ENCODE data around the gene CDKAL1. TPM values are rescaled to one million over a fixed set of nuclear protein-coding genes. Genes with fewer than 3 reads are reported as not detected.

Gene CDKAL1
- total RNA-seq, 1 donor, result 26.8 TPM

GRCh38 chr6:21147995-21148394 lies 613.7 kb downstream of the CDKAL1 start:
- DNase-seq (ENCODE audit: low read depth), result no peak
- no peak overlapping the region for H3K4me3 ChIP-seq (ENCODE audit: low read depth, low read length)
- no peak for TF ChIP-seq CTCF (IDR thresholded peaks at IDR 0.05; ENCODE audit: insufficient read depth, low read depth, low read length)

- DNase-seq (ENCODE audit: low read depth), result peak; percentile 67
- no peak for TF ChIP-seq CTCF (IDR thresholded peaks at IDR 0.05; ENCODE audit: insufficient read depth, low read depth, low read length)
- H3K4me3 ChIP-seq (ENCODE audit: low read depth, low read length), result no peak overlapping the region
Observed at GRCh38 chr6:21149470-21149869, 615.2 kb downstream of the CDKAL1 start.

GRCh38 chr6:21150667-21151066 lies 616.4 kb downstream of the CDKAL1 start:
- TF ChIP-seq CTCF (IDR thresholded peaks at IDR 0.05; ENCODE audit: insufficient read depth, low read depth, low read length), result no peak
- DNase-seq (ENCODE audit: low read depth), result no peak
- H3K4me3 ChIP-seq (ENCODE audit: low read depth, low read length), result no peak overlapping the region

- DNase-seq (ENCODE audit: low read depth), result no peak
Observed at GRCh38 chr6:21151119-21151518, 616.9 kb downstream of the CDKAL1 start.

GRCh38 chr6:21151530-21151929 lies 617.3 kb downstream of the CDKAL1 start:
- H3K4me3 ChIP-seq (ENCODE audit: low read depth, low read length), result no peak overlapping the region
- DNase-seq (ENCODE audit: low read depth), result no peak
- no peak for TF ChIP-seq CTCF (IDR thresholded peaks at IDR 0.05; ENCODE audit: insufficient read depth, low read depth, low read length)

More at GRCh38 chr6:21151119-21151518, 616.9 kb downstream of the CDKAL1 start:
- no peak for TF ChIP-seq CTCF (IDR thresholded peaks at IDR 0.05; ENCODE audit: insufficient read depth, low read depth, low read length)
- H3K4me3 ChIP-seq (ENCODE audit: low read depth, low read length), result no peak overlapping the region

GRCh38 chr6:21157186-21157929 lies 623.1 kb downstream of the CDKAL1 start:
- no peak for TF ChIP-seq CTCF (IDR thresholded peaks at IDR 0.05; ENCODE audit: insufficient read depth, low read depth, low read length)
- no peak for DNase-seq (ENCODE audit: low read depth)
- H3K4me3 ChIP-seq (ENCODE audit: low read depth, low read length), result no peak overlapping the region

GRCh38 chr6:21158149-21158548 lies 623.9 kb downstream of the CDKAL1 start:
- H3K4me3 ChIP-seq (ENCODE audit: low read depth, low read length), result no peak overlapping the region
- no peak for TF ChIP-seq CTCF (IDR thresholded peaks at IDR 0.05; ENCODE audit: insufficient read depth, low read depth, low read length)
- peak; percentile 34 for DNase-seq (ENCODE audit: low read depth)

All from fibroblast of villous mesenchyme (primary cell).